ENCODE measurements around the gene DNAH14. TPM values are rescaled to one million over a fixed set of nuclear protein-coding genes. Genes with fewer than 3 reads are reported as not detected.

DNAH14 gene
- total and polyA plus RNA-seq, 10 of the 15 experiments (the other 5 are each of a cell fraction or from before 2014, with no cell fraction given): 2.0 to 7.9 (median 4.8) TPM

- in situ Hi-C loops (cut with MboI) (no loop called here), intact Hi-C loops (cut with micrococcal nuclease; ENCODE audit: unreplicated experiment) (no loop called here)
- Histone ChIP-seq H3K27me3 (replicated peaks in 1 of 2; ENCODE audit: control insufficient read depth in 2 of 2, insufficient read depth in 2 of 2, low read length in 1 of 2) (no peaks in the 10 kb centered on the region), H2AFZ (ENCODE audit: control insufficient read depth, low read depth, low read length) (no peak overlapping the region), H3K4me1 (ENCODE audit: control insufficient read depth, insufficient read depth, low read length) (no peaks in the 10 kb centered on the region), H3K4me3 (no peak overlapping the region), H3K36me3 (ENCODE audit: control insufficient read depth in 2 of 2, insufficient read depth in 2 of 2, low read length in 1 of 2) (peaks cover 12 to 36% of the 10 kb centered on the region in 2 experiments), H3K79me2 (ENCODE audit: control insufficient read depth, insufficient read depth, low read length) (no peaks in the 10 kb centered on the region; the same call in 1 of the 2 replicates), H3K4me2 (ENCODE audit: control insufficient read depth, insufficient read depth) (no peak overlapping the region), H3K9me3 (replicated peaks; ENCODE audit: control insufficient read depth, insufficient read depth, low read length) (no peaks in the 10 kb centered on the region), H4K20me1 (ENCODE audit: control insufficient read depth, insufficient read depth) (no peaks in the 10 kb centered on the region), H3K27ac (ENCODE audit: control insufficient read depth, insufficient read depth) (no peak overlapping the region), H3K9ac (ENCODE audit: control insufficient read depth, insufficient read depth, low read length) (no peak overlapping the region)
- SMC1A ChIA-PET (ENCODE audit: uncharacterized antibody, unreplicated experiment): no interaction called here
- no peak for FAIRE-seq
- DNase-seq (ENCODE audit: low read depth, low spot score): no peak
- CTCF ChIA-PET: no interaction called here
- TF ChIP-seq ESRRA (IDR thresholded peaks at IDR 0.05; ENCODE audit: low read length): no peak
- RAD21 ChIA-PET (ENCODE audit: unreplicated experiment): no interaction called here
- no TSS peak for BruUV-seq (replicated peaks)
- WGBS (ENCODE audit: insufficient coverage, insufficient replicate concordance, low lambda C conversion rate, missing lambda C conversion rate): 99% methylated on average over 10 of the region's 10 CpGs
- no peak for ATAC-seq
- POLR2A ChIA-PET: no interaction called here
Measured at GRCh38 chr1:225412321-225412720, 482.8 kb downstream of the DNAH14 start.

GRCh38 chr1:225412803-225413351, 483.4 kb downstream of the DNAH14 start:
- BruUV-seq (replicated peaks): no TSS peak
- DNase-seq (ENCODE audit: low read depth, low spot score): no peak
- ChIA-PET SMC1A (ENCODE audit: uncharacterized antibody, unreplicated experiment) (no interaction called here), RAD21 (ENCODE audit: unreplicated experiment) (no interaction called here), CTCF (interaction anchor here (0.7 to 1.0 kb wide), 3 partner anchors 13 to 365 kb away, joined by 3 to 4 read pairs (median 3); partner anchors contain the start of gene SRP9), POLR2A (interaction anchor here (0.5 kb wide), 1 partner anchor 81 kb away, joined by 3 read pairs; no protein-coding TSS in a partner anchor)
- Histone ChIP-seq H3K79me2 (ENCODE audit: control insufficient read depth, insufficient read depth, low read length) (no peaks in the 10 kb centered on the region; the same call in 1 of the 2 replicates), H2AFZ (ENCODE audit: control insufficient read depth, low read depth, low read length) (no peak overlapping the region), H3K27me3 (replicated peaks in 1 of 2; ENCODE audit: control insufficient read depth in 2 of 2, insufficient read depth in 2 of 2, low read length in 1 of 2) (no peaks in the 10 kb centered on the region), H3K4me3 (no peak overlapping the region), H3K27ac (ENCODE audit: control insufficient read depth, insufficient read depth) (no peak overlapping the region), H3K4me2 (ENCODE audit: control insufficient read depth, insufficient read depth) (no peak overlapping the region), H3K9me3 (replicated peaks; ENCODE audit: control insufficient read depth, insufficient read depth, low read length) (no peaks in the 10 kb centered on the region), H3K4me1 (ENCODE audit: control insufficient read depth, insufficient read depth, low read length) (no peaks in the 10 kb centered on the region), H3K36me3 (ENCODE audit: control insufficient read depth in 2 of 2, insufficient read depth in 2 of 2, low read length in 1 of 2) (peaks cover 12 to 36% of the 10 kb centered on the region in 2 experiments), H3K9ac (ENCODE audit: control insufficient read depth, insufficient read depth, low read length) (no peak overlapping the region), H4K20me1 (ENCODE audit: control insufficient read depth, insufficient read depth) (no peaks in the 10 kb centered on the region)
- no peak for ATAC-seq
- in situ Hi-C loops (cut with MboI): no loop called here
- intact Hi-C loops (cut with micrococcal nuclease; ENCODE audit: unreplicated experiment): no loop called here
- whole genome bisulfite sequencing (ENCODE audit: insufficient coverage, insufficient replicate concordance, low lambda C conversion rate, missing lambda C conversion rate): 97% methylated on average over 10 of the region's 10 CpGs
- TF ChIP-seq MEF2A (IDR thresholded peaks at IDR 0.05; ENCODE audit: insufficient read depth, low read depth, low read length) (no peak), E2F4 (IDR thresholded peaks at IDR 0.05; ENCODE audit: low read depth, low read length) (no peak), KAT2A (conservative IDR thresholded peaks at IDR 0.05; ENCODE audit: control insufficient read depth, low read depth, low read length) (no peak)
- FAIRE-seq: no peak

Measured in GM12878 (cell line).